GM12874 (cell line): ENCODE results near the gene LRRC46.

Experiments used
- CTCF ChIP-seq: IDR thresholded peaks from 2 replicates; pipeline ENCODE4 v1.5.1; 2011; ENCODE audit warnings: low read depth, mild to moderate bottlenecking, control low read depth, low read length, moderate library complexity; ENCODE audit not compliant: insufficient read depth

Gene LRRC46

GRCh38 chr17:47810901-47811635, 20.4 kb upstream of the LRRC46 start:
- no peak for TF ChIP-seq CTCF

- no peak for TF ChIP-seq CTCF
Measured at GRCh38 chr17:47811709-47812108, 19.8 kb upstream of the LRRC46 start.

GRCh38 chr17:47812146-47812920, 19.1 kb upstream of the LRRC46 start:
- TF ChIP-seq CTCF = no peak

GRCh38 chr17:47813077-47813476, 18.4 kb upstream of the LRRC46 start:
- no peak for TF ChIP-seq CTCF

GRCh38 chr17:47813512-47814031, 17.9 kb upstream of the LRRC46 start:
- no peak for TF ChIP-seq CTCF

- TF ChIP-seq CTCF = no peak
Measured at GRCh38 chr17:47815106-47815918, 16.2 kb upstream of the LRRC46 start.
